Measurements from ENCODE around the gene CACNA1E.

- TF ChIP-seq POLR2A (IDR thresholded peaks at IDR 0.05): no peak
- no peak for TF ChIP-seq CTCF (IDR thresholded peaks at IDR 0.05 in 4 of 5, conservative IDR thresholded peaks at IDR 0.05 in 1 of 5)
Measured at GRCh38 chr1:181793831-181794230, 310.5 kb downstream of the CACNA1E start.

All from gastrocnemius medialis (tissue), 4 donors.